ENCODE measurements around the gene ZNF792. TPM values are rescaled to one million over a fixed set of nuclear protein-coding genes. Genes with fewer than 3 reads are reported as not detected.
A peak's percentile ranks its signal among the peaks of the same experiment; 100 is the strongest.

The ZNF792 gene
- 16.2 TPM for total RNA-seq
- polyA plus RNA-seq, result 10 to 100 TPM; 15.5 to 24.7 (median 19.9) TPM

GRCh38 chr19:34963573-34964406 lies at the start of gene ZNF792:
Gene ZNF792, minus strand, starts transcription at chr19:34964229. Its CDS starts 567 bp downstream, at chr19:34963662.
- Mint-ChIP-seq H3K9me3 (peaks cover 11 to 73% (median 29%) of the 10 kb centered on the region in 7 donors), H3K36me3 (peaks cover 44% of the 10 kb centered on the region), H3K27me3 (no peaks in the 10 kb centered on the region), H3K27ac (peak within 1 kb of the TSS; percentile 94 to 98 (median 97)), H3K4me1 (peaks cover 13 to 35% (median 20%) of the 10 kb centered on the region in 4 donors), H3K4me3 (peak within 1 kb of the TSS; percentile 90 to 99 (median 97))
- H3K4me3 ChIP-seq (ENCODE audit: low read depth, low read length), result peak within 1 kb of the TSS; percentile 94
- peaks cover 36 to 48% of the 10 kb centered on the region in 2 experiments for H3K9me3 ChIP-seq (ENCODE audit: control insufficient read depth in 2 of 2, low read length in 2 of 2)
- H3K27ac ChIP-seq (ENCODE audit: insufficient read depth, low read length, poor library complexity, severe bottlenecking), result peak within 1 kb of the TSS; percentile 67
- no peaks in the 10 kb centered on the region for H3K27me3 ChIP-seq (ENCODE audit: control insufficient read depth, insufficient read depth, low read length)
- H3K4me1 ChIP-seq (ENCODE audit: control insufficient read depth, insufficient read depth, low read length, poor library complexity, severe bottlenecking), result peaks cover 28% of the 10 kb centered on the region
- peaks cover 36% of the 10 kb centered on the region for H3K36me3 ChIP-seq (ENCODE audit: control insufficient read depth, insufficient read depth, low read length)
- DNase-seq (peak; percentile 19 to 54 (median 35)), ATAC-seq (ENCODE audit: low read depth in 2 of 2) (peak; percentile 49 to 55)

- DNase-seq (peak; percentile 73 to 80 (median 78)), ATAC-seq (ENCODE audit: low read depth in 2 of 2) (peak; percentile 58 to 61)
- Histone ChIP-seq H3K9me3 (ENCODE audit: control insufficient read depth in 2 of 2, low read length in 2 of 2) (no peaks in the 10 kb centered on the region), H3K4me3 (ENCODE audit: low read depth, low read length) (peak overlapping the region; percentile 57), H3K27ac (ENCODE audit: insufficient read depth, low read length, poor library complexity, severe bottlenecking) (peak overlapping the region; percentile 81), H3K36me3 (ENCODE audit: control insufficient read depth, insufficient read depth, low read length) (peaks cover 50% of the 10 kb centered on the region), H3K4me1 (ENCODE audit: control insufficient read depth, insufficient read depth, low read length, poor library complexity, severe bottlenecking) (peaks cover 50% of the 10 kb centered on the region), H3K27me3 (ENCODE audit: control insufficient read depth, insufficient read depth, low read length) (no peaks in the 10 kb centered on the region)
- peaks cover 6 to 71% (median 40%) of the 10 kb centered on the region in 4 donors for H3K4me1 Mint-ChIP-seq
- H3K36me3 Mint-ChIP-seq, result peaks cover 51% of the 10 kb centered on the region
- H3K27me3 Mint-ChIP-seq, result no peaks in the 10 kb centered on the region
- H3K9me3 Mint-ChIP-seq, result no peaks in the 10 kb centered on the region
- peak overlapping the region; percentile 95 to 97 (median 97) for H3K27ac Mint-ChIP-seq
- peak overlapping the region; percentile 83 to 89 (median 86) for H3K4me3 Mint-ChIP-seq
These were observed 49.2 kb upstream of the ZNF792 start for GRCh38 chr19:35013041-35013819.

GRCh38 chr19:35011737-35012682 lies 48.0 kb upstream of the ZNF792 start:
- H3K36me3 Mint-ChIP-seq, result peaks cover 41% of the 10 kb centered on the region
- H3K36me3 ChIP-seq (ENCODE audit: control insufficient read depth, insufficient read depth, low read length), result peaks cover 39% of the 10 kb centered on the region

GRCh38 chr19:35011091-35011689 lies 47.2 kb upstream of the ZNF792 start:
- DNase-seq (no peak), ATAC-seq (ENCODE audit: low read depth in 2 of 2) (no peak)
- Histone ChIP-seq H3K36me3 (ENCODE audit: control insufficient read depth, insufficient read depth, low read length) (peaks cover 40% of the 10 kb centered on the region), H3K9me3 (ENCODE audit: control insufficient read depth in 2 of 2, low read length in 2 of 2) (no peaks in the 10 kb centered on the region), H3K27ac (ENCODE audit: insufficient read depth, low read length, poor library complexity, severe bottlenecking) (peak overlapping the region; percentile 37), H3K4me3 (ENCODE audit: low read depth, low read length) (no peak overlapping the region), H3K27me3 (ENCODE audit: control insufficient read depth, insufficient read depth, low read length) (no peaks in the 10 kb centered on the region), H3K4me1 (ENCODE audit: control insufficient read depth, insufficient read depth, low read length, poor library complexity, severe bottlenecking) (peaks cover 50% of the 10 kb centered on the region)
- Mint-ChIP-seq H3K4me3 (peak overlapping the region in 3 of 4 donors; percentile 31 to 43 (median 32)), H3K9me3 (no peaks in the 10 kb centered on the region), H3K27me3 (no peaks in the 10 kb centered on the region), H3K4me1 (peaks cover 6 to 75% (median 45%) of the 10 kb centered on the region in 4 donors), H3K27ac (peak overlapping the region in 2 of 3 donors; percentile 56 to 65), H3K36me3 (peaks cover 45% of the 10 kb centered on the region)

More at GRCh38 chr19:35011737-35012682, 48.0 kb upstream of the ZNF792 start:
- Histone ChIP-seq H3K27ac (ENCODE audit: insufficient read depth, low read length, poor library complexity, severe bottlenecking) (peak overlapping the region; percentile 81), H3K4me3 (ENCODE audit: low read depth, low read length) (no peak overlapping the region), H3K27me3 (ENCODE audit: control insufficient read depth, insufficient read depth, low read length) (no peaks in the 10 kb centered on the region), H3K4me1 (ENCODE audit: control insufficient read depth, insufficient read depth, low read length, poor library complexity, severe bottlenecking) (peaks cover 50% of the 10 kb centered on the region), H3K9me3 (ENCODE audit: control insufficient read depth in 2 of 2, low read length in 2 of 2) (no peaks in the 10 kb centered on the region)
- ATAC-seq (ENCODE audit: low read depth in 2 of 2) (no peak), DNase-seq (no peak)
- no peaks in the 10 kb centered on the region for H3K9me3 Mint-ChIP-seq
- H3K4me3 Mint-ChIP-seq, result peak overlapping the region; percentile 68 to 77 (median 72)
- H3K27ac Mint-ChIP-seq, result peak overlapping the region; percentile 74 to 97 (median 95)
- H3K4me1 Mint-ChIP-seq, result peaks cover 6 to 67% (median 38%) of the 10 kb centered on the region in 4 donors
- no peaks in the 10 kb centered on the region for H3K27me3 Mint-ChIP-seq

GRCh38 chr19:35009424-35010415 lies 45.7 kb upstream of the ZNF792 start:
- peaks cover 6 to 71% (median 43%) of the 10 kb centered on the region in 4 donors for H3K4me1 Mint-ChIP-seq
- Histone ChIP-seq H3K27me3 (ENCODE audit: control insufficient read depth, insufficient read depth, low read length) (no peaks in the 10 kb centered on the region), H3K4me3 (ENCODE audit: low read depth, low read length) (no peak overlapping the region), H3K36me3 (ENCODE audit: control insufficient read depth, insufficient read depth, low read length) (peaks cover 43% of the 10 kb centered on the region), H3K9me3 (ENCODE audit: control insufficient read depth in 2 of 2, low read length in 2 of 2) (no peaks in the 10 kb centered on the region), H3K4me1 (ENCODE audit: control insufficient read depth, insufficient read depth, low read length, poor library complexity, severe bottlenecking) (peaks cover 41% of the 10 kb centered on the region), H3K27ac (ENCODE audit: insufficient read depth, low read length, poor library complexity, severe bottlenecking) (peak overlapping the region; percentile 23)
- no peaks in the 10 kb centered on the region for H3K9me3 Mint-ChIP-seq
- peak overlapping the region in 2 of 3 donors; percentile 62 to 73 for H3K27ac Mint-ChIP-seq
- peak overlapping the region in 1 of 4 donors; percentile 32 for H3K4me3 Mint-ChIP-seq
- H3K27me3 Mint-ChIP-seq, result no peaks in the 10 kb centered on the region
- ATAC-seq (ENCODE audit: low read depth in 2 of 2), result no peak
- no peak for DNase-seq
- H3K36me3 Mint-ChIP-seq, result peaks cover 32% of the 10 kb centered on the region

GRCh38 chr19:35008891-35009341 lies 44.9 kb upstream of the ZNF792 start:
- peaks cover 41% of the 10 kb centered on the region for H3K4me1 ChIP-seq (ENCODE audit: control insufficient read depth, insufficient read depth, low read length, poor library complexity, severe bottlenecking)
- no peak overlapping the region for H3K4me3 ChIP-seq (ENCODE audit: low read depth, low read length)
- no peaks in the 10 kb centered on the region for H3K27me3 ChIP-seq (ENCODE audit: control insufficient read depth, insufficient read depth, low read length)
- Mint-ChIP-seq H3K27ac (peak overlapping the region in 1 of 3 donors; percentile 38), H3K9me3 (no peaks in the 10 kb centered on the region), H3K36me3 (peaks cover 30% of the 10 kb centered on the region), H3K27me3 (no peaks in the 10 kb centered on the region), H3K4me3 (no peak overlapping the region), H3K4me1 (peaks cover 0 to 71% (median 42%) of the 10 kb centered on the region in 4 donors)
- peaks cover 43% of the 10 kb centered on the region for H3K36me3 ChIP-seq (ENCODE audit: control insufficient read depth, insufficient read depth, low read length)
- H3K9me3 ChIP-seq (ENCODE audit: control insufficient read depth in 2 of 2, low read length in 2 of 2), result no peaks in the 10 kb centered on the region
- DNase-seq (no peak), ATAC-seq (ENCODE audit: low read depth in 2 of 2) (no peak)
- peak overlapping the region; percentile 23 for H3K27ac ChIP-seq (ENCODE audit: insufficient read depth, low read length, poor library complexity, severe bottlenecking)

All from CD4-positive, CD25-positive, alpha-beta regulatory T cell (primary cell).